GM21576 (cell line): ENCODE measurements around the gene ALDH1A2.
"Not testable (repeated sequence)": the region's sequence is repeated elsewhere in the genome, so short reads cannot be mapped to it uniquely, and the experiment has no call there.

Experiments
- ATAC-seq: cut with Tn5 transposase; IDR thresholded peaks from one replicate; pipeline ENCODE4 v1.9.1; 2021; ENCODE audit warnings: mild to moderate bottlenecking, moderate library complexity; ENCODE audit not compliant: unreplicated experiment

Gene ALDH1A2

GRCh38 chr15:58069008-58069407 is 3.5 kb upstream of the ALDH1A2 start:
- no peak for ATAC-seq

- ATAC-seq: no peak
These were observed 744 bp upstream of the ALDH1A2 start for GRCh38 chr15:58066042-58066867.

GRCh38 chr15:58064980-58065444 is 499 bp downstream of the ALDH1A2 start:
- no peak for ATAC-seq

DNA sequence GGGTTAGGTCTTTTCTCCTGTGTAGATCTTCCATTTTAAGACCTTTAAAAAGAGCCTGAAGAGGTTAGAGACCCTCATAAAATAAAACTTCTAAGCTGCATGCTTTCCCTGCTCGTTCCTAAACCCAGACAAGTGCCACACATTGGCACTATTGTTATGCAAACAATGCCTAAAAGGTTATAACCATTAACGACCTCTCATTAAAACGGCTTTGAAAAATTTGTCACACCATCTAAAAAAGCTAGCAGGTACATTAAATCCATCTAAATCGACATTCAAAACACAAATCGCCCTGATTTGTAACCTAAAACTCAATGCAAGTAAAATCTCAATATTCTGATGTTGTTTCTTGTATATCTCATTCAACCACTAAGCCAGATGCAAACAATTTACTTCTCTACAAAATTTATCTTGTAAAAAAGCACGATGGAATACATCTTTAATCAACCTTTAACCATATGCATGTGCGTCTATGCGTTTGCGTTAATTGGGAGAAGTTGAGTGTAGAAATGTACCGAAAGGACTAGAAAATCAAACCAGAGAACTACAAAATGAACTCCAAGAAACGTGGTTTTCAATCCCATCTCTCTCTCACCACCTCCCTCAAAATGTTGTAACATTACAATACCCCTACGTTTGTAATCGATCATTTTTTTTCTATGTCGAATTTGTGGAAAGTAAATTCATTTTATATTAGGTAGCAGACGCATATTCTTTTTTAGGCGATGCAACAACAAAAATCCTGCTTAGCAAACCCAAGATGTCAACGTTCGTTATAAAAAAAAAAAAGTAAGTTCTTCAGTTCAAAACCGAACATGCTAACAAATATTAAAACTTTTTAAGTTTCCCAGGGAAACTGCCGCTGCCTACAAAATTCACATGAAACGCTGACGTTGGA is 1.2 kb downstream of the ALDH1A2 start:
- no peak for ATAC-seq

GRCh38 chr15:58063614-58064013 is 1.9 kb downstream of the ALDH1A2 start:
- ATAC-seq: no peak

DNA sequence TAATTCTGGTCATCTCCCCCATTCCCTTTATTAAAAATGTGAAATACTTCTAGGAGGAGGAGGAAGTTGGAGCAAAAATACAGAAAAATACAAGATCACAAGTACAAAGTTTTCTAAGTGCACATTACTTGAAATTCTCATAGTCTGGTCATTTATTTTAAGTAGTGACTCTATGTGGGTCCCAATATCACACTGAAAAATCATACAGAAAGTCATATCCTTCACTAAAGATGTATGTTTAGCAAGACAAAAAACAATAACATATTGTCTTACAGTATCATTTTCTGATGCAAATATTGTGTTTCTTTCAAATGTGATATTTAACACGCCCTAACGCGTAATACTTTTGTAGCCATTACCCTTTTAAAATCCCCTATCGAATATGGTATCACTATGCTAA is 2.5 kb downstream of the ALDH1A2 start:
- no peak for ATAC-seq

DNA sequence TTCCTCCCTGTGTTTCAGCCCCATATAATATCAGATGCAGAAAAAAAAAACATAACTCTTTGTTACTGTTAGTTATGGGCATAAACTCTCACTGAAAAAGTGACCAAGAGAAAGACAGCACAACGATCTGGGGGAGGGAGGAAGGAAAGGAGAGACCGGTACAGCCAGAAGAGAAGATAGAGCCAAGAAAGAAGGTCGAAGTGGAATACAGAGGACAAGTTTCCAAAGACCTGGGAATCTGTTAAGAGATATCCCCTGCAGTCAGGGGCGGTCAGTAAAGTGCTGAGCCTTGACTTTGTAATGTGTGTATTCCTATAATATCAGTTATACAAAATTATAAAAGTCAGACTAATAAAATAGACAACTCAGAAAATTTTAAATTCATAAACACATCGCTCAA is 3.3 kb downstream of the ALDH1A2 start:
- no peak for ATAC-seq

- ATAC-seq: no peak
These were observed 4.9 kb downstream of the ALDH1A2 start for GRCh38 chr15:58060575-58060974.

DNA sequence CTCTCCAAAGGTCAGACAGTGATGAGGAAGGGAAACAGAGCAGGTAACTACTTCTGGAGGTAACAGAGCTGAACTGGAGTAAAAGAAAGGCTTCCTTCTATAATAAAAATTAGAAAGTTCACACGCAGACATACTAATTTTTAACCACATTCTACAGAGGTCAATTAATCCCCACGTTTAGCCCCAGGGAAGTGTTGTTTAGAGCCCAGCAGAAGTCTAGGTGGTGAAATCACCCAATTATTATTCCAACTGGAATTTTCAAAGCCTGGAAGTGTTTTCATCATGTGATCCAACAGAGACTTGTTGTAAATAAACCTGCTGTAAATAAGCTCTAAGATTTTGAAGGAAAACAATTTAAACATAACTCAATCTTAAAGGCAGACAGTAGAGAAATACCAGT is 6.8 kb downstream of the ALDH1A2 start:
- no peak for ATAC-seq

DNA sequence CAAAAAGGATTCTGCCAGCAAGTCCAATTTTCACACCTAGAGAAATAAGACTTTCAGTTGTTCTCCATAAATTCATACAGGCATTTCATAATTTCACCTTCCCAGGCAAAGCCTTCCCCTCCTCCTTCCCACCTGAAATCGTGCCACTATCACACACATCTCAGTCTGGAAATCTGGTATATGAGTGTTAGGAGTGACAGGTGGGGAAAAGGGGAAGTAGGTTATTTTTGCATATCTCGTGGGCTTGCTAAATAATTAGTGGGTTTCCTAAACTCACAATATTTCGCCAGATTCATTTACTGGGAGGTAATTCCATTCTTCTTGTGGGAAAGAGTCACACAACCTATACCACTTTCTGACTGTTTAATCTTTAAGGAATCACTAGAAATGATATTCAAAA is 7.4 kb downstream of the ALDH1A2 start:
- ATAC-seq: no peak

DNA sequence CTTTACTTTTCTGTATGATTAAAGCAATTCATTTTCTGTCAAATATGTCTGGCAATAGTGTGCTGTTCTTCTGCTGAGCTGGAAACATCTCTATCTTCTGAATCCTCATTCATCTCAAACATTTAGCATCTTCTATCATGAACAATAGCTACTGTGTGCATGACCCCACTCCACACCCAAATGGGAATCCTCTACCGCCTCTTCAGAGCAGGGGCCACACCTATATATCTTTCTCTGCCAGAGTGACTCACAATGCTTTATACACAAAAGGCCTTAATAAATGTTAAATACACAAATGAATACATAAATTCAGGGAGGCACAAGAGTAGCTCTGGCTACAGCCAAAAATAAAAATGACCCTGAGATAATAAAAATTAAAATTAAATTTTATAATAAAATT is 8.0 kb downstream of the ALDH1A2 start:
- ATAC-seq: no peak

DNA sequence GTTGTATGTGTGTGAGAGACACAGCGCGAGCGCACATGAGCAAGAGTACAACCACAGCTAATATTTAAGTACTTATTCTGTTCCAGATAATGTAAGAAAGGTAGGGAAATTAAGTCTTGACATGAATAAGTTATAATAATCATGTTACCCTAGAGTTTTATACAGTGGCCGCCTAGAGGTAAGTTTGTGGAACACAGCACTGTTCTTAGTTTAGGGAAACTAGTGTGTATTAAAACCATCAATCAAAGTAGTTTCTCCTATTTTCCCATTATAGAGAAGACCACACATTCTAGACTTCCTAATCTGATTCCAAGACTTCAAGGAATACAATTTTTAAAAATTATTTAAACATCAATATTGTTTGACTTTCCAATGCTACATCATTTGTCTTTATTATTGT is 9.5 kb downstream of the ALDH1A2 start:
- no peak for ATAC-seq

GRCh38 chr15:58053315-58054153 is 12.0 kb downstream of the ALDH1A2 start:
- no peak for ATAC-seq

DNA sequence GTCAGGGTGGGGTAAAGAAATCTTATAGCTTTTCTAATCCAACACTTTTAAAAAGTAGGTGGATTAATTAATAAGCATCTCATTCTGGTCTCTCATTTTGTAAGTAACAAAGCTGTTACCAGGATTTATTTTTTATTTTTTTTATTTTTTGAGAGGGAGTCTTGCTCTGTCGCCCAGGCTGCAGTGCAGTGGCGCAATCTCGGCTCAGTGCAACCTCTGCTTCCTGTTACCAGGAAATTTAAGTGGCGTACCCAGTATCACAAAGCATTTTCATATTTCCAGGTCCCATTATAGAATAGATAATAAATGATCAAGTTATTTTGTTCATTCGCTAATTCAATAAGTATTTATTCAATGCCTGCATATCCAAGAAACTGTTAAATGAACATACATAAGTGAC is 13.2 kb downstream of the ALDH1A2 start:
- ATAC-seq: no peak

- ATAC-seq: no peak
These were observed 15.8 kb downstream of the ALDH1A2 start for GRCh38 chr15:58049520-58050227.

GRCh38 chr15:58048261-58048660 is 17.2 kb downstream of the ALDH1A2 start:
- no peak for ATAC-seq

DNA sequence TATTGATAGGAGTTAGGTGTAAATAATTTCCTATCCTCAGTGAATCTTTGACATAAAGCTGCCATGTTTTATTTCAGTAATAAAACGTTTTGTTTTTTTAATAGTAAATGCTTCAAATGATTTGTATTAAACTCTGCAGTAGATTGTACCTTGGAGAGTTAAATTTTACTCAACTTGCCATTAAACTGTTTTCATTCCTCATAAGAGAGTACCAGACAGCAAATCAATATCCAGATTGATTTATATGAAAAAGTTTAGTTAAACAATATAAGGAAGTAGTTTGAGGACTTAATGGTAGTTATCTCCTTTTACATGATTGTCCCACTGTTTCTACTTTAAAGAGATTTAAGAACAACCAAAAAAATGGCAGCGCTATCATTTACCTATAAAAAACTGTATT is 18.4 kb downstream of the ALDH1A2 start:
- ATAC-seq: no peak

DNA sequence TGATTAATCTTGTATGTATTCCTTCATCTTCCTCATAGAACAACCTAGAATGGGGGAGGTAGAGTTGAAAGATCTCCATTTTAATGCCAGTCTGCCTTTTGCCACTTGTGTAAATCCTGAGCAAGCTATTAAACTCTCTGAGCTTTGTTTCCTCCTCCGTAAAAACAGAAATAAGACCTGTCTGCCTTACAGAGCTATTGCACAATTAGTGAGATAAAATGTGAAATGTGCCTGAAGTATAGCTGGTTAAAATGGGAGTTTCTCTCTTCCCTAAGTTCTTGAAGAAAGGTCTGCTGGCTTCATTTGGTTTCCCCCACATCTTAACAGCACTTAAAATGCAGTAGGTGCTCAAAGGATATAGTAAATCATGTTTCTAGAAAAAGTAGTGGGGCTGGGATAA is 19.0 kb downstream of the ALDH1A2 start:
- no peak for ATAC-seq

DNA sequence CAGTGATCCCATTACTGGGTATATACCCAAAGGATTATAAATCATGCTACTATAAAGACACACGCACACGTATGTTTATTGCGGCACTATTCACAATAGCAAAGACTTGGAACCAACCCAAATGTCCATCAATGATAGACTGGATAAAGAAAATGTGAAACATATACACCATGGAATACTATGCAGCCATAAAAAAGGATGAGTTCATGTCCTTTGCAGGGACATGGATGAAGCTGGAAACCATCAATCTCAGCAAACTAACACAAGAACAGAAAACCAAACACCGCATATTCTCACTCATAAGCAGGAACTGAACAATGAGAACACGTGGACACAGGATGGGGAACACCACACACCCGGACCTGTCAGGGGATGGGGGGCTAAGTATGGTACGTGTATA is 20.1 kb downstream of the ALDH1A2 start:
- not testable (repeated sequence) for ATAC-seq

GRCh38 chr15:58044551-58044950 is 21.0 kb downstream of the ALDH1A2 start:
- no peak for ATAC-seq
